Measurements from ENCODE around the gene LETM1.

The LETM1 gene

DNA sequence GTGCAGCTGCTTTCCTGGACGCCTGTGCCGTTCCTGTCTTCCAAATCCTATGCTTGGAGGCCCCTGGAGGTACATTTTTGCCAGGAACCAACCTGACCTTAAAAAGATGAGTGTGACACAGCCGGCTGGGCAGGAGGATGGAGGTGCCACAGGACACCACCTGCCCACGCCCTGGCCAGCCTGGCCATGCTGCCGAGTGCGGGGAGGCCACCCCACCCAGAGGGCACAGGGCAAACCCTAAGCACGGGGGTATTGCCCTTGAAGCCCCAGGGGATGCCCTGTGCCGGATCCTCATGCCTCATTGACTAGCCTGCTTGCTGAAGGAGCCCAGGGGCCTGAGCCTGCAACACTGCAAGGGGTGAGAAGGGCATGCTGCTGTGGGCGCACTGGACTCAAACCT, 42.7 kb downstream of the LETM1 start:
- no peak for FAIRE-seq
- DNase-seq (ENCODE audit: extremely low spot score, insufficient read length, low read depth): no peak

DNA sequence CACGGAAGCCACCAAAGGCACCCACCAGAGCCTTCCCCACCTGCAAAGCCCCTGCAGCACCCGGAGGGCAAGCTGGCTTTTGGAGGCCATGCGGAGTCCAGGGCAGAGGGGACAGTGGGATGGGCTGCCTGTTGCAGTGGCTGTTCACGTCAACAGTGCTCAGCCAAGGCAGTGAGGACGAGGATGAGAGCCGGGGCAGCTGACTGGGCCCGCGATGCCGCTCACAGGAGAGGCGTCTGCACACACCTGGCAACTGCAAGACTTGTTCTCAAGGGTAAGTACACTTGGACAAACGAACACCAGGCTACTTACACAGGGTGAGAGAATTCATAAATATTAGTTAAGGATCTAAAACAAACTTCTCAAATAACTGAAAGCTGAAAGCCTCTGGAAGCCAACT, 43.2 kb downstream of the LETM1 start:
- no peak for FAIRE-seq
- no peak for DNase-seq (ENCODE audit: extremely low spot score, insufficient read length, low read depth)

DNA sequence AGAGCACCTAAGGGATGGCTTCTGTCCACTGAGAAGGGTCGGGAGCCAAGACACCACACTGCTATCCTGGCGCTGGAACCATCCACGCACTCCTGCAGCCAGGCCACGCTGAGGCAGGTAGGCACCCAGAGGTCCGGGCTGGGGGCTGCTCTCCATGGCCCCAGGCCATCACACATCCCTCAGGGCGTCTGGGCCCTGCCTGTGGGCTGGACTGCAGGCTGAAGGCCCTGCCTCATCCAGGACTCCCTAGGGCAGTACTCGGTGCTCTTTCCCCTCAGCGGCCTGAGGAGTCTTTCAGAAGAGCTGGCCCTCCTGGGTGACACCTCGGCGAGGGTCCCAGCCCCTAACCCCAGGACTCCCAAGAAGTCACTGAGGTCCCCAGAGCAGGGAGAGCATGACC, 45.2 kb downstream of the LETM1 start:
- FAIRE-seq (no peak), DNase-seq (ENCODE audit: extremely low spot score, insufficient read length, low read depth) (no peak)

DNA sequence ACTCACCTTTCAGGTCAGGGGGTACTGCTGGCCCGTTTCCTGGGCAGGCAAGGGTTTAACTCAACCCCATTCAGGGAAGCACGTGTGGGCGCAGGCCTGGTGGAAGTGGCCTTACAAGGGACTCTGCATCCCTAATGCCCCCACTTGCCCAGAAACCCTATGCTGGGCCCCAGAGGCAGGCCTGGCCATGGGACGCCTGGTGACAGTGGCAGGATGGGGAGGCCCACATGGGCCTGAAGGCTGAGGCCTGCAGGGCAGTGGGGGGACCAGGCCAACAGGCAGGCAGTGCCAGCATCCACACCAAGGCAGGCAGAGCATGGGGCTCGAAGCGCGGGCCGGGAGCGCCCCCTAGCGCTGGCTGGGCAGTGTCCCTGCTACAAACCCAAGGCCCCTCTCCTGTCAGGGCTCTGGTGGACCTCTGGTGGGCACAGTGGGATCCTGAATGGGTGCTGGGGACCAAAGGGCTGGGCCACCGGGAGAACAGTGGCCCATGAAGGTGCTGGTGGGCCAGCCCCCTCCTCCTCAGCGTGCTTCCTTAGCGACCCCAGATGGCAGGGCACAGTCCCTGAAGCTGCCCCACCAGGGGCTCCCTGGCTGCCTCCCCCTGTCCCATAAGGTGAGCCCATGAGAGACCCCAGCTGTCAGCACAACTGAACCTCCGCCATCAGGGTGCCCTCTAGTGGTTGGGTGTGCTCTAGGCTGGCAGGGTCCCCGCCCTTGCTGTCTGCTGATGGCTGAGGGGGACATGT, 46.0 kb downstream of the LETM1 start:
- peak; percentile 49 for FAIRE-seq
- peak; percentile 64 for DNase-seq (ENCODE audit: extremely low spot score, insufficient read length, low read depth)

DNA sequence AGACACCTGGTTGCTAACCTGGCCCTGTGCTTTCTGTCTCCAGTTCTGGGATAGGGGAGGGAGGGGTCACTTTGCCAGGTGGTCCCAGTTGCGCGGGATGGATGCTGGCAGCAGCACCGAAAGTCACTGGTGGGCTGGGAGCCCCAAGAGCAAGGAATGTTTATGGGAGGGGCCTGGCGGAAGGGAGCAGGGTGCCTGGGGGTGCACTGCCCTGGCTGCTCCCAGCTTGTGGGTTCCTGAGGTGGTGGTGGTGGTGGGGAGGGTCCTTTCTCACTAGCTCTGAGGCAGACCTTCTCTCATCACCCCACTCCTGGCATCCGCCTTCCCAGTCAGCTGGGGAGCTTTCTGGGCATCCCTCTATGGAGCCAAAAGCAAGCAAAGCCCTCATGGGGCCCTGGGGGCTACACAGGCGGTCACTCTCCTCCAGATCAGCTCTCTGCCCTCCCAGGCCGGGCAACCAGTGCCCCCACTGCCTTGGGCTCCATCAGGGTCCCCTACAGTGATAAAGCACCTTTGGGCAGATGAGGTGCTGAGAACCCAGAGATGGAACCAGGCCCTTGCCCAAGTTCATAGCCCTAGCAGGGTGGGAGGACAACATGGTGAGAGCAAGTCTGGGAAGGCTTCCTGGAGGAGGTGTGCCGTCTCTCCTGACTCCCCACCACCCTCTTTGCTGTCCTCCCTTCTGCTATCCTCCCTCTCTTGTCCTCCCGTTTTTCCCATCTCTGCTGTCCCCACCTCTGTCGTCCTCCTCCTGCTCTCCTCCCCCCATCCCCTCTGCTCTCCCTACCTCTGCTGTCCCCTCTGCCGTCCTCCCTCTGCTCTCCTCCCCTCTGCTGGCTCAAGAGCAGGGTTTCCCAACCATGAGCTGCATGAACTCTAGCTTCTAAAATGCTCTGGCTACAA, 46.9 kb downstream of the LETM1 start:
- DNase-seq (ENCODE audit: extremely low spot score, insufficient read length, low read depth): no peak
- no peak for FAIRE-seq

DNA sequence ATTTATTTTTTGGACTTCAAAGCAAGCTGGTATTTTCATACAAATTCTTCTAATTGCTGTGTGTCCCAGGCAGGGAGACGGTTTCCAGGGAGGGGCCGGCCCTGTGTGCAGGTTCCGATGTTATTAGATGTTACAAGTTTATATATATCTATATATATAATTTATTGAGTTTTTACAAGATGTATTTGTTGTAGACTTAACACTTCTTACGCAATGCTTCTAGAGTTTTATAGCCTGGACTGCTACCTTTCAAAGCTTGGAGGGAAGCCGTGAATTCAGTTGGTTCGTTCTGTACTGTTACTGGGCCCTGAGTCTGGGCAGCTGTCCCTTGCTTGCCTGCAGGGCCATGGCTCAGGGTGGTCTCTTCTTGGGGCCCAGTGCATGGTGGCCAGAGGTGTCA, 47.6 kb downstream of the LETM1 start:
- FAIRE-seq (no peak), DNase-seq (ENCODE audit: extremely low spot score, insufficient read length, low read depth) (no peak)

DNA sequence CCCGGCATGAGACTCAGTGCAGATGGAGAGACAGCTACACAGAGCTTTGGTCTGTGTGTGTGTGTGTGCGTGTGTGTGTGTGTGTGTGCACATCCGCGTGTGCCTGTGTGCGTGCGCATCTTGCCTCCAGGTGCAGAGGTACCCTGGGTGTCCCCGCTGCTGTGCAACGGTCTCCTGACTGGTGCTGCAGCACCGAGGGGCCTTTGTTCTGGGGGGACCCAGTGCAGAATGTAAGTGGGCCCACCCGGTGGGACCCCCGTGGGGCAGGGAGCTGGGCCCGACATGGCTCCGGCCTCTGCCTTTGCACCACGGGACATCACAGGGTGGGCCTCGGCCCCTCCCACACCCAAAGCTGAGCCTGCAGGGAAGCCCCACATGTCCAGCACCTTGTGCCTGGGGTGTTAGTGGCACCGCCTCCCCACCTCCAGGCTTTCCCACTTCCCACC, 48.6 kb downstream of the LETM1 start:
- no peak for FAIRE-seq
- no peak for DNase-seq (ENCODE audit: extremely low spot score, insufficient read length, low read depth)

DNA sequence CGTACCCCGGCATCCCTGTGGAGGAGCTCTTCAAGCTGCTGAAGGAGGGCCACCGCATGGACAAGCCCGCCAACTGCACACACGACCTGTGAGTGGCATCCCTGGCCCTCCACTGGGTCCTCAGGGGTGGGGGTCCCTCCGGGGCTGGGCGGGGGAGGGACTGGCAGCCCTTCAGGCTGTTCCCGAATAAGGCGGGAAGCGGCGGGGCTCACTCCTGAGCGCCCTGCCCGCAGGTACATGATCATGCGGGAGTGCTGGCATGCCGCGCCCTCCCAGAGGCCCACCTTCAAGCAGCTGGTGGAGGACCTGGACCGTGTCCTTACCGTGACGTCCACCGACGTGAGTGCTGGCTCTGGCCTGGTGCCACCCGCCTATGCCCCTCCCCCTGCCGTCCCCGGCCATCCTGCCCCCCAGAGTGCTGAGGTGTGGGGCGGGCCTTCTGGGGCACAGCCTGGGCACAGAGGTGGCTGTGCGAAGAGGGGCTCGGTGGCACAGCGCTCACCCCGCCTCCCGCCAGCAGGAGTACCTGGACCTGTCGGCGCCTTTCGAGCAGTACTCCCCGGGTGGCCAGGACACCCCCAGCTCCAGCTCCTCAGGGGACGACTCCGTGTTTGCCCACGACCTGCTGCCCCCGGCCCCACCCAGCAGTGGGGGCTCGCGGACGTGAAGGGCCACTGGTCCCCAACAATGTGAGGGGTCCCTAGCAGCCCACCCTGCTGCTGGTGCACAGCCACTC, 49.2 kb downstream of the LETM1 start:
- DNase-seq (ENCODE audit: extremely low spot score, insufficient read length, low read depth): no peak
- no peak for FAIRE-seq

DNA sequence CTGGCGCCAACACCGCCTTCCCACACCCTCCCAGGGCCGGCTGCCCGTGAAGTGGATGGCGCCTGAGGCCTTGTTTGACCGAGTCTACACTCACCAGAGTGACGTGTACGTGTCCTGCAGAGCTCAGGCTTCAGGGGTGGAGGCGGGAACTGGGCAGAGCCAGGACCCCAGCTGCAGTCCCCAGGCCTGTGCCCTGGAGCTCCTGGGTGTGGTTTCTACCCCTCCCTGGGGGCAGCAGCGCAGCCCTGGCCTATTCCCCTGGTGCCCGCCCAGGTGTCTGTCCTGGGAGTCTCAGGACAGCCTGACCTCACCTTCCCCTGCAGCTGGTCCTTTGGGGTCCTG, 49.8 kb downstream of the LETM1 start:
- DNase-seq (ENCODE audit: extremely low spot score, insufficient read length, low read depth) (no peak), FAIRE-seq (no peak)

DNA sequence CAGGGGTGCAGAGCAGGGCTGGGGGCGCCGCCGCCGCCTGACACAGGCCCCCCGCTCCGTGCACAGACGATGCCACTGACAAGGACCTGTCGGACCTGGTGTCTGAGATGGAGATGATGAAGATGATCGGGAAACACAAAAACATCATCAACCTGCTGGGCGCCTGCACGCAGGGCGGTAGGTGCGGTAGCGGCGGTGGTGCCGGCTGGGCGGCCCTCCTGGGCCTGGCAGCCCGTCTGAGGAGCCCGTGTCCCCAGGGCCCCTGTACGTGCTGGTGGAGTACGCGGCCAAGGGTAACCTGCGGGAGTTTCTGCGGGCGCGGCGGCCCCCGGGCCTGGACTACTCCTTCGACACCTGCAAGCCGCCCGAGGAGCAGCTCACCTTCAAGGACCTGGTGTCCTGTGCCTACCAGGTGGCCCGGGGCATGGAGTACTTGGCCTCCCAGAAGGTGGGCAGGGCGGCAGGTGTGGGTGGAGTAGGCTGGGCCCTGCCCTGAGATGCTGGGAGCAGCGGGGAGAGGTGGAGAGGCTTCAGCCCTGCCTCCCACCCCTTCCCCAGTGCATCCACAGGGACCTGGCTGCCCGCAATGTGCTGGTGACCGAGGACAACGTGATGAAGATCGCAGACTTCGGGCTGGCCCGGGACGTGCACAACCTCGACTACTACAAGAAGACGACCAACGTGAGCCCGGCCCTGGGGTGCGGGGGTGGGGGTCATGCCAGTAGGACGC, 50.3 kb downstream of the LETM1 start:
- DNase-seq (ENCODE audit: extremely low spot score, insufficient read length, low read depth) (no peak), FAIRE-seq (no peak)

DNA sequence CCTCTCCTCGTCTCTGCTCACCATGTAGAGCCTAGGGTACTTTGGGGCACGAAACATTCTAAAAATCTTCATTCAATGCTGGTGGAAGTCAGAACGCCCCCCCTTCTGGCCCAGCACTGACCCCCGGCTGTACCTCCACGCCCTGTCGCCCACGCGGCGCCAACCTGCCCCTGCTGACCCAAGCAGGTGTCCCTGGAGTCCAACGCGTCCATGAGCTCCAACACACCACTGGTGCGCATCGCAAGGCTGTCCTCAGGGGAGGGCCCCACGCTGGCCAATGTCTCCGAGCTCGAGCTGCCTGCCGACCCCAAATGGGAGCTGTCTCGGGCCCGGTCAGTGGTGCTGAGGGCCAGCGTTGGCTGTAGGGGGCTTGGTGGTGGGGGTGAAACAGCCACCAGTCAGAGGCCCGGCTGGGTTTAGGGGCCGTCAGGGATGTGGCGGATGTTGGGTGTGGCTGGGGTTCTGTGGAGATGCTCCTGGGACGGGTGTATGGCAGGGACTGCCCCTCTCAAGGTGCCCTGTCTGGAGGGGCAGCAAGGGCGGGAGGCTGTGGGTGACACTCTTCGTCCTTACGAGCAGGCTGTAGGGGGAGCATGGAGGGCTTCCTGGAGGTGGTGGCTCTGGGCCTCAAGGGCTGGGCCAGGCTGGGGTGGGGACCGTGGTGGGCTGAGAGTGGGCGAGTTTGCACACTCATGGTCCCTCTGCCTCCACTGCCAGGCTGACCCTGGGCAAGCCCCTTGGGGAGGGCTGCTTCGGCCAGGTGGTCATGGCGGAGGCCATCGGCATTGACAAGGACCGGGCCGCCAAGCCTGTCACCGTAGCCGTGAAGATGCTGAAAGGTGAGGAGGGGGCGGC, 51.1 kb downstream of the LETM1 start:
- FAIRE-seq (no peak), DNase-seq (ENCODE audit: extremely low spot score, insufficient read length, low read depth) (no peak)

DNA sequence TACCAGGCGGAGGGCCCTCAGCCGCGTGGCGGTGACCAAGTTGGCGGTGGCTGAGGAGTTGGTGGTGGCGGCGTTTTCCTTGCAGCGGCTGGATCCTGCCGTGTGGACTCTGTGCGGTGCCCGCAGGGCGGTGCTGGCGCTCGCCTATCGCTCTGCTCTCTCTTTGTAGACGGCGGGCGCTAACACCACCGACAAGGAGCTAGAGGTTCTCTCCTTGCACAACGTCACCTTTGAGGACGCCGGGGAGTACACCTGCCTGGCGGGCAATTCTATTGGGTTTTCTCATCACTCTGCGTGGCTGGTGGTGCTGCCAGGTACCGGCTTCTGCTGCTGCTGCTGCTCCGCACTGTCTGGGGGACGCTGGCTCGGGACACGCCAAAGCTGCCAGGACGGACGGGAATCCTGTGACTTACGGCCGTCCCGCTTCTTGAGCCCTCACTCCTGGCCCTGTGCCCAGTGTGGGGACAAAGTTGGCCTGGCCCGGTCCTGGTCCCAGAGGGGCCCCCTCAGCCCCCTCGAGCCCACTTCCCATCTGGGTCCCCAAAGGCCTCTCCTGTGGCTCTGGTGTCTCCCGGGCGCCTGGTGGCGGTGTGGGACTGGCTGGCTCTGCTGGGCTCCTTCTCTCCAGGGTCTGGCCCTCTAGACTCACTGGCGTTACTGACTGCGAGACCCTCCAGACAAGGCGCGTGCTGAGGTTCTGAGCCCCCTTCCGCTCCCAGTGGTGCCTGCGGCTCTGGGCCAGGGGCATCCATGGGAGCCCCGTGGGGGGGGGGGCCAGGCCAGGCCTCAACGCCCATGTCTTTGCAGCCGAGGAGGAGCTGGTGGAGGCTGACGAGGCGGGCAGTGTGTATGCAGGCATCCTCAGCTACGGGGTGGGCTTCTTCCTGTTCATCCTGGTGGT, 52.2 kb downstream of the LETM1 start:
- no peak for DNase-seq (ENCODE audit: extremely low spot score, insufficient read length, low read depth)
- no peak for FAIRE-seq

DNA sequence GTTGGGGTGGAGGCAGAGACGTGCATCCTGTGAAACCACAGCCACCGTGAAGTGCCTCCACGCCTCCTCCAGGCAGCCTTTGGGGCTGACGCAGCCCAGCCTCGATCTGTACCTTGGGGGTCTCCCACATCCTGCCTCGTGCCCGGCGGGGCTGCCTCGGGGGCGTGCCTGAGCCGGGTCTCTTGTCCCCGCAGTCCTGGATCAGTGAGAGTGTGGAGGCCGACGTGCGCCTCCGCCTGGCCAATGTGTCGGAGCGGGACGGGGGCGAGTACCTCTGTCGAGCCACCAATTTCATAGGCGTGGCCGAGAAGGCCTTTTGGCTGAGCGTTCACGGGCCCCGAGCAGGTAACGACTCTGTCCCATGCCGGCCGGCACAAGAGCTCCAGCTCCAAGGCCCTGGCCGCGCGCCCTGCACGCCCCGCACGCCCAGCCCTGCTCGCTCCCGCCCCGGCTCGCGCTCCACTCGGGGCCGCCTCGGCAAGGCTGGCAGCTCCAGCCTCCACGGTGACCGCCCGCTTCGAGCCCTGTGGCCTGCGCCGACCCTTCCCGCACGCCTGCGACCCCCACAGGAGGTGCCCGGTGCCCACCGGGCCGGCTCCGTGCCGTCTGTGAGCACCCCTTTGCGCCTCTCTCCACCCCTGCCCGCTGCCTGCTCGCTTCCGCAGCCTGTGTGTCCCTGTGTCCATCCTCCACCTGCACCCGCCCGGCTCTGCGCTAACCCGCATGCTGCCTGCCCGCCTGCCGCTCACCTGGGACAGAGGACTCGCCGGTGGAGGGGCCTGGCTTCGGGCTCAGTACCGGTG, 53.0 kb downstream of the LETM1 start:
- FAIRE-seq: no peak

DNA sequence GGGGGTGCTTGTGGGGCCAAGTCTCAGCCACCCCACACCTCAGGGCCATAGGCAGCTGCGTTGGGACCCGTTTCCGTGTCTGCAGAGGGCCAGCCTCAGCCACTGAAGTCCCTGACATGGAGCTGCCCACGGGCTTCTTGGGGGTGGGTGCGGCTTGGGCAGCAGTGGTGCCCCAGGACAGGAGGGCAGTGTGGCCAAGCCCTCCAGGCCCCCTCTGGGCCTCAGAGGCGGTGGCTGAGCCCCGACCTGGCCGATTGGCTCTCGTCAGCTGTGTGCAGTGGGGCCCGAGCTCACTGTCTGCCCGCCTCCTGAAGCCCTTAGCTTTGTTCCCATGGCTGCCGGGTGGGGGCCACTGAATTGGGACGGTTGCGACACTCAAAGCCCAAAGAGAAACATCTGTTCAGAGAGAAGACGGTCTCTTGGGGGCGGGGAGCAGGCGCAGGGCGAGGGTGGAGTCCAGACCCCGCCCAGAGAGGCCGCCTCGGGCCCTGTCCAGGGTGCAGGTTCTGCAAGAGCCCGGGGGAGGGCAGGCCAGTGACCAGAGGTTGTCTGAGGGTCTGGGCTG, 53.7 kb downstream of the LETM1 start:
- DNase-seq (ENCODE audit: extremely low spot score, insufficient read length, low read depth) (no peak), FAIRE-seq (no peak)

More for the DNA sequence above, 53.0 kb downstream of the LETM1 start:
- no peak for DNase-seq (ENCODE audit: extremely low spot score, insufficient read length, low read depth)

DNA sequence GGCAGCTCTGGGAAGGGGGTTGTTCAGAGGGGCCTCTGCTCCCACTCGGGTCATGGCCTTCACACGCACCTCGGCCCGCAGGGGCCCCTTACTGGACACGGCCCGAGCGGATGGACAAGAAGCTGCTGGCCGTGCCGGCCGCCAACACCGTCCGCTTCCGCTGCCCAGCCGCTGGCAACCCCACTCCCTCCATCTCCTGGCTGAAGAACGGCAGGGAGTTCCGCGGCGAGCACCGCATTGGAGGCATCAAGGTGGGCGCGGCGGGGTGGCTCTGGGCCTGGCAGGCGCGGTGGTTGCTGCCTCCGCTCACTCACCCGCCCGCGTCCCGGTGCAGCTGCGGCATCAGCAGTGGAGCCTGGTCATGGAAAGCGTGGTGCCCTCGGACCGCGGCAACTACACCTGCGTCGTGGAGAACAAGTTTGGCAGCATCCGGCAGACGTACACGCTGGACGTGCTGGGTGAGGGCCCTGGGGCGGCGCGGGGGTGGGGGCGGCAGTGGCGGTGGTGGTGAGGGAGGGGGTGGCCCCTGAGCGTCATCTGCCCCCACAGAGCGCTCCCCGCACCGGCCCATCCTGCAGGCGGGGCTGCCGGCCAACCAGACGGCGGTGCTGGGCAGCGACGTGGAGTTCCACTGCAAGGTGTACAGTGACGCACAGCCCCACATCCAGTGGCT, 54.5 kb downstream of the LETM1 start:
- DNase-seq (ENCODE audit: extremely low spot score, insufficient read length, low read depth) (no peak), FAIRE-seq (no peak)

DNA sequence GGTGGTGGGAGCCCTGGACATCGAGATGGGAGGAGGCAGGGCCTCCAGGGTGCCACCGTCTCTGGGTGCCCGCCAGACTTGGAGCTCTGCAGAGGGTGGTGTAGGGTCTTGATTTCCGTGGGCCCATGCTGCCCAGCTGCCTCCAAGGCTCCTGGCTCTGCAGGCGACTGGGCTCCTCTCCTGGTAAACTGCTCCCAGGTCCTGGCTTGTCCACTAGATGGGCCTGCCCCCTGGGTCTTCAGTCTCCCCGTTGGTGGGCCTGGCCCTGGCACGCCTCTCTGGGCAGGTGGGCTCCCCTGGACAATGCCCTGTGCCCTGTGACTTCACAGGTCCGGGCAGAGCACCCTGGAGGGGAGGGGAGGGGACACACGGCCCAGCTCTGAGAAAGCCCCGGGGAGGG, 55.2 kb downstream of the LETM1 start:
- DNase-seq (ENCODE audit: extremely low spot score, insufficient read length, low read depth): no peak

More for the DNA sequence above, 55.2 kb downstream of the LETM1 start:
- FAIRE-seq: no peak

Measured in GM18507 (cell line).